Left colon (tissue), 2 donors: Measurements from ENCODE around the gene TSPAN9. TPM values are rescaled to one million over a fixed set of nuclear protein-coding genes. Genes with fewer than 3 reads are reported as not detected.

Experiments
- ATAC-seq: fragments of 200-7000 bp; cut with Tn5 transposase; one replicate; pipeline ENCODE4 v1.9.1; 2020; ENCODE audit warnings: mild to moderate bottlenecking, moderate library complexity
- DNase-seq, 2 donors: peaks; one replicate each; pipeline ENCODE4 v3.0.0-alpha.2; 2020
- intact Hi-C, 2 donors: fragments of 100-400 bp; cut with DNase I in 1 of 2; cut with micrococcal nuclease in 1 of 2; formaldehyde crosslinking; loops; one replicate each; pipeline versions ENCODE4 v1.11.2 to v1.14.0; 2022; cut with DNase I, micrococcal nuclease
- total RNA-seq, 2 donors: library from RNA; stranded (reverse); fragmentation: NEBNext Ultra II Directional; extraction: Animal tissue kit (Norgen Biotek cat#: 25700); gene quantifications; one replicate each; pipeline ENCODE4 v1.2.1, GENCODE V29; 2021
- donor health status: DM: no; HTN: no; CAD: no.
- donor health status: DM: yes; HTN: yes; CAD: no.

The TSPAN9 gene
- total RNA-seq, 2 donors from 2014 or later: 7.1 to 9.6 TPM

GRCh38 chr12:3089588-3089987 lies 12.4 kb downstream of the TSPAN9 start:
- DNase-seq (no peak), ATAC-seq (no peak)
- intact Hi-C loops: no loop called here

GRCh38 chr12:3090240-3091037 lies 13.3 kb downstream of the TSPAN9 start:
- no peak for ATAC-seq
- intact Hi-C loops: no loop called here
- no peak for DNase-seq

GRCh38 chr12:3091038-3091319 lies 13.8 kb downstream of the TSPAN9 start:
- no peak for ATAC-seq
- intact Hi-C loops: no loop called here
- no peak for DNase-seq

GRCh38 chr12:3091382-3092241 lies 14.4 kb downstream of the TSPAN9 start:
- no peak for ATAC-seq
- intact Hi-C loops: no loop called here
- no peak for DNase-seq

- intact Hi-C loops: no loop called here
- ATAC-seq: no peak
- no peak for DNase-seq
Observed at GRCh38 chr12:3092764-3093163, 15.6 kb downstream of the TSPAN9 start.

GRCh38 chr12:3097186-3097804 lies 20.1 kb downstream of the TSPAN9 start:
- ATAC-seq: peak; percentile 97
- intact Hi-C loops: no loop called here
- peak; percentile 80 to 89 for DNase-seq

GRCh38 chr12:3097836-3098235 lies 20.7 kb downstream of the TSPAN9 start:
- intact Hi-C loops: no loop called here
- peak; percentile 76 for ATAC-seq
- DNase-seq: peak in 1 of 2 donors; percentile 24

- DNase-seq: no peak
- no peak for ATAC-seq
Observed at GRCh38 chr12:3098436-3098835, 21.3 kb downstream of the TSPAN9 start.

GRCh38 chr12:3099146-3099545 lies 22.0 kb downstream of the TSPAN9 start:
- intact Hi-C loops: no loop called here
- DNase-seq (no peak), ATAC-seq (no peak)

More at GRCh38 chr12:3098436-3098835, 21.3 kb downstream of the TSPAN9 start:
- intact Hi-C loops: no loop called here

GRCh38 chr12:3101309-3102024 lies 24.3 kb downstream of the TSPAN9 start:
- ATAC-seq: no peak
- no peak for DNase-seq
- intact Hi-C loops: no loop called here

- intact Hi-C loops: no loop called here
- DNase-seq (no peak), ATAC-seq (no peak)
Observed at GRCh38 chr12:3102771-3103410, 25.7 kb downstream of the TSPAN9 start.

GRCh38 chr12:3103806-3104205 lies 26.6 kb downstream of the TSPAN9 start:
- ATAC-seq (peak; percentile 69), DNase-seq (no peak)
- intact Hi-C loops: no loop called here

GRCh38 chr12:3105690-3106479 lies 28.7 kb downstream of the TSPAN9 start:
- DNase-seq: no peak
- ATAC-seq: no peak
- intact Hi-C loops: no loop called here

GRCh38 chr12:3106579-3106978 lies 29.4 kb downstream of the TSPAN9 start:
- ATAC-seq: no peak
- DNase-seq: no peak
- intact Hi-C loops: no loop called here

- ATAC-seq (no peak), DNase-seq (no peak)
- intact Hi-C loops: no loop called here
Observed at GRCh38 chr12:3107071-3107583, 29.9 kb downstream of the TSPAN9 start.

- intact Hi-C loops: no loop called here
- no peak for DNase-seq
- no peak for ATAC-seq
Observed at GRCh38 chr12:3107954-3108353, 30.8 kb downstream of the TSPAN9 start.

GRCh38 chr12:3110578-3110977 lies 33.4 kb downstream of the TSPAN9 start:
- DNase-seq (no peak), ATAC-seq (no peak)
- intact Hi-C loops: no loop called here
